ENCODE data around the gene OLFML3.
"Not testable (repeated sequence)": the region's sequence is repeated elsewhere in the genome, so short reads cannot be mapped to it uniquely, and the experiment has no call there.

OLFML3 gene

DNA sequence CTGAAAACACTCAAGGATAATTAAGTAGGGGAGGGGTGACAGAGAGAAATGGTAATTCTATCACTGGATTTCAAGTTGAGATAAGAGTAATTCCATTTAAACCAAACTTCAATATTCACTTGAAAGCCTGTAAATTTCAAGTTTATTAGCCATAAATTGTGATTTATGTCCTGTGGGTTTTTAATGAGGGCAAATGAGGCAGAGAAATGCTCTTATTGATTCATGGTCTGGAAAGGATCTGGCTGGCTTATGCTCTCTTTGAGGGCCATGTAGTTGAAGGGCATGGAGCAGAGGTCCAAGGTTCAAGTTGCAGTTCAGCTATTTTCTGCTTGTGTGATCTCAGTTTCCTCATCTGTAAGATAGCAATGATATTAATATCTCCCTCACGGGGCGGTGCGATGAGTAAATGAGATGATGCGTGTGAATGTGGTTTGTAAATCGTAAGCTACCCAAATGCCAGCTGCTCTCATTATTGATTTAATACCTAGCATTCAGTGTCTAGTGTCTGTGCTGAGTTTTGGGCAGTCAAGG is 12.3 kb downstream of the OLFML3 start:
- no peak for DNase-seq (ENCODE audit: low read depth)

DNA sequence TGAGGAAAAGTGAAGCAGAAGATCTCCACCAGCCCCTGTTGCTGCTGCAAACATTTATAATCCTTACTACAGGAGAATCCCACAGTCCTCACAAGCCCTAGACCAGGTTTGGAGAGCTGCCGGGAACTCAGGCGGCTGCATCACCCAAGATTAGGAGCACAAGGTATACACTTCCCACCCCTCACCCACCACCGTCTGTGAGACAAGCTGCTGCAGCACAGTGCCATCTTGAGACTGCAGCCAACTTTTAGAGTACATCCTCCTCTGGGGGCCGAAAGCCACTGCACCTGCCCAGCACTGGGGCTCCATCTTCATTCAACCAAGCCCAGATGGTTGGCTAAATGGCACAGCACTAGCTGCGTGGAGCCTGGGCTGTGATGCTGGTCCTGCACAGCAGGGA is 13.8 kb downstream of the OLFML3 start:
- no peak for DNase-seq (ENCODE audit: low read depth)

DNA sequence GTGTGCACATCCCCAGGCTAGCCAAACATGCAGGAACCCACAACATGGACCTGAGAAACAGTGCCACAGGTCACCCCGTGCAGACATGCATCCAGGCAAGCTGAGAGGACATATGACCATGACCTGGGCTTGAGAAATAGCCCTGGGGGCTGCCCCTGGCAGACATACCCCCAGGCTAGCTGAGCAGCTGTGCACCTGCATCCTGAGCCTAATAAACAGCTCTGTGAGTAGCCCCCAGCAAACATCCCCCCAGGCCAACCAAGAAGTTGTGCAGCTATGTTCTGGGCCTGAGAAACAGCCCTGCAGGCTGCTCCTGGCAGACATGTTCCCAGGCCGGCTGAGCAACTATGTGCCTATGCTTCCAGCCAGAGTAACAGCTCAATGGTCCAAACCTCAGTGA is 14.5 kb downstream of the OLFML3 start:
- DNase-seq (ENCODE audit: low read depth): no peak

DNA sequence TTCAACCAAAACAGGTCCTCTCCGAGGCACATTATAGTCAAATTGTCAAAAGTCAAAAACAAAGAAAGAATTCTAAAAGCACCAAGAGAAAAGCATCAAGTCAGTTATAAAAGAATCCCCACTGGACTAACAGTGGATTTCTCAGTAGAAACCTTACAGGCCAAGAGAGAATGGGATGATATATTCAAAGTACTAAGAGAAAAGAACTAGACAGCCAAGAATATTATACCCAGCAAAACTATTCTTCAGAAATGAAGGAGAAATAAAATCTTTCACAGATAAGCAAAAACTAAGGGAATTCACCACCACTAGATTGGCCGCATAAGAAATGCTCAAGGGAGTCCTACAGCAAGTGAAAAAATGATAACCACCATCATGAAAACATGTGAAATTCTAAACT is 16.1 kb downstream of the OLFML3 start:
- DNase-seq (ENCODE audit: low read depth): no peak

DNA sequence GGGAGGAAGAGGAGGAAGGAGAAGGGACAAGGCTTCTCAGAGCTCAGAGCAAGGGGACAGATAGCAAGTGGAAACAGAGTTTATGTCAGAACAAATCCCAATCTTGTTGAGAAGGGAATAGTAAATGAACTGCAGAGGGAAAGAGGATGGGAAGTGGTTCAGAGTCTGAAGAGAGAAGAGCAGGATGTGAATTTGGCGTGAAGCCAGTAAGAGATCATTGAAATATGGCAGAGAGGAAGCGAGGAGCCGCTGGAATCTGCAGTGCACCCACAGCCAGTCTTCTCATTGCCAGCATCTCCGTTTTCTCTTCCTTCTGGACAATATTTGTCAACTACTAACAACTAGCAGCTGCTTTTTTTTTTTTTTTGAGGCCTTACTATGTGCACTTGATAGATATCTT is 19.1 kb downstream of the OLFML3 start:
- no peak for DNase-seq (ENCODE audit: low read depth)

DNA sequence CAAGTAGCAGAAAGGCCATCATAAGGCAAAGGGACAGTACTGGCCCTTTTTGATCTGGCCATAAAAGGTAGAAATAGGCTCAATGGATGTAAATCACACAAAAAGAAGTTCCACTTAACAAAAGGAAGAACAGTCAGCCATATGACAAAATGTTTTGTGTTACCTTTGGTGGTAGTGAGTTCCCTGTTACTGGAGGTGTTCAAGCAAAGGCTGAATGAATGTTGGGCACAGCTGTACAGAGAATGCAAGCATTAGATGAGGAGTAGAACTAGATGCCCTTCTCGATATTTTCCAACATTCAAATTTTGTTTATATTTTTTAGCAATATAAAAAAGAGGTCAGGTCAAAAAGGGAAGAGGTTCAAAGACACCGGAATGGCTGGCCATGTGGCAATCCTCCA is 20.0 kb downstream of the OLFML3 start:
- DNase-seq (ENCODE audit: low read depth): no peak

DNA sequence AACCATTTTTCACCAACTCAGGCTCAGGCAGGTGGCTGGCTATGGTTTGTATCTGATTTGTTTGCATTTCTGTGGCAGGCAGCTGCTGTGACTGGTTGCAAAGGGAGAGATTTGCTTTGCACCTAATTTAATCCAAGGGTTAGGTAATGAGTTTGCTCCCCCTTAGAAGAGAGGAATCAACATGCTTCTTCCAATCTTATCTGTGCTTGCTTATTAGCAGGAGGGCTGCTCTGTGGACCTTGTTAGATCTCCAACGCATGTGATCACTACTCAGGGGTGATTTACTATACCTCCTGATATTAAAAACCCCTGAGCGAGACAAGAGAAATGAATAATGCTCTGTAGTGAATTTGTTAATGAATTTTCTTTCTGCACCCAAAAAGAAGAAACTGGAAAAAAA is 20.5 kb downstream of the OLFML3 start:
- DNase-seq (ENCODE audit: low read depth): no peak

DNA sequence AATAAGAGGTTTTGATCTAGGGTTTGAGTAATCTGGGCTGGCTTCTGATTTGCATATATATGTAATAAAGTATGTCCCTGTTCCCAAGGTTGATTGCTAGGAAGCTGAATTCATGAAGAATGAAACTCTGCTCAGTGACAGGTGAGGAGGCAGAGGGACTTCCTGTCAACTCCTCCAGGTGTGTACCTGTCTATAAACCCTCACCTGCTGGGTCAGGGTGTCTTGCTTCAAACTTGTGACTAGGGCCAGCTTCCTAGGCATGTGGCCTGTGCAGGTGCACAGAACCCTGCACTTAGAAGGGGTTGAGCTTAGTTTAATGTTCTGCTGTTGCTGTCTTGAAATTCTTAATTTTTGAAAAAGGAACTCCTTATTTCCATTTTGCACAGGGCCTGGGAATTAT is 21.1 kb downstream of the OLFML3 start:
- DNase-seq (ENCODE audit: low read depth): no peak

DNA sequence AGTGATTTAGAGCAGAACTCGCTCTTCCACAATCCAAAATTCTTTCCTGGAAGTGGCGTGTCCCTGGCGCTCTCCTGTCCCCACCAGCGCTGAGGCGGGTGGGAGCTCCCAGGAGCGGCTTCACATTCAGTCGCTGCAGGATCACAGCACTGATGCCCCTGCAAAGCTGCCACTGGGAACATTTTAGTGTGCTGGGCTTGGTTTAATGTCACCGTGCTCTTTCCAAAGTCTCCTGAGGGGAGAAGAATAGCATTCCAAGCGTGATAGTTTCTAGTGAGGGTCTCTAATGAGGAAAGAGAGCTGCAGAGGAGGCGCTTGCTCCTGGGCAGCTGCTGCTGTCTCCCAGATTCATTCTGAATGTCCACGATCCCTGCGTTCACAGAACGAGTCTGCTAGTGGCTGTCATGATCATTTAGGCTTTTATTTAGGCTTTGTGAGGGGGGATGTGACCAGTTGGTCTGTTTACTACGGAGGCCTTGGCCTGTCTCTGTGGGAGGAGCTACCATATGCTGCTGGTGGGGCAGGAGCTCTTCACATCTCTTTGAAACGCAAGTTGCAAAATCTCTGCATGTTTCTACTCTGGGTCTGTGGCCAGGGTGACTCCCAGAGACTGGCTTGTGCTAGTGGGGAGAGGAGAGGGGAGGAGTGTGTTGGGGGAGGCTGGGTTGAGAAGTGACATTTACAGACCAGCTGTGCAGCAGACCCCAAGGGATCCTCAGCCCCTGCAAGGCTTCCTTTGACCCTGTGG is 23.4 kb downstream of the OLFML3 start:
- no peak for DNase-seq (ENCODE audit: low read depth)

DNA sequence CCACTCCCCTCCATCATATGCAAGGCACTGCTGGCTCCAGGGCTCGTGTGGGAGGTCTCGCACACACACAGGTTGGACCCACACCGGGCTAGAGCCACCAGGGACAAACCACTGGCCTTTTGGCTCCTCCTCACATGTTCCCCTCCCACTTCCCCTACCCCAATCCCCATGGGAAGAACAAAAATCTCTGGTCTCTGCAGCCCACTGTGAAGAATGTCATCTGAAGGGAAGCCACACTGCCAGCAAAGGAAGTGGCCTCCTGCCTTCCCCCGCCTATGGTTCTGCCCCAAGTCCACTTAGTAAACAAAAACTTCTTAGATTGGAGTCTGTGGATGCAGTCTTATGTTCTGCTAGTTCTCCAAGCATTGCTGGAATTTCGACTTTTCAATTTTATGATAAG is 24.2 kb downstream of the OLFML3 start:
- no peak for DNase-seq (ENCODE audit: low read depth)

DNA sequence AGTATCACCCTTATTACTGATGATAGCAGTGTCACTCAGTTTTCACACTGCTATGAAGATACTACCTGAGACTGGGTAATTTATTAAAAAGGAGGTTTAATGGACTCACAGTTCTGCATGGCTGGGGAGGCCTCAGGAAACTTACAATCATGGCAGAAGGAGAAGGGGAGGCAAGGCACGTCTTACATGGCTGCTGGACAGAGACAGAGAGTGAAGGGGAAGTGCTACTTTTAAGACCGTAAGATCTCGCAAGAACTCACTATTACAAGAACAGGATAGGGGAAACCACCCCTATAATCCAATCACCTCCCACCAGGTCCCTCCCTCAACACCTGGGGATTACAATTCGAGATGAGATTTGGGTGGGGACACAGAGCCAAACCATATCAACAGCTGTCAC is 27.6 kb downstream of the OLFML3 start:
- not testable (repeated sequence) for DNase-seq (ENCODE audit: low read depth)

DNA sequence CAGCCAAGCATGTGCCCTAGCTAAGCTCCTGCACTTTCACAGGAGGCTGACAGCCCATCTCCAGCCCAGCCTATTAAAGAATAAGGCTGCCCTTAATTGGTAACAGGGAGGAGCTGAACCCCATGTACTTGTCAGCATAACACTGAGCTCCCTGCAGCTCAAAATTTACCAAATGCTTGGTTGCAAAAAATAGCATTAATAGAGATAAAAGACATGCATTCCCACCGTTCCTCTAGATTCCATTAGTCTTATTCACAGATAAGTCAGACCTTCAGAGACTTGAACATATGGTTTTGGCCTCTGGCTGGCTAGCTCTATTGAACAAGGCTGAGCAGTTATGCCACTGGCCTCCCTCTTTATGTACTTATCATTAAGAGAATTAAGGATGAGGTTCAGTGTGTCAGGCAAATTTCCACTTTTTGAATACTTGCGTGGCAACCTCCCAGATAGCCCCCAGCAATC is 29.2 kb downstream of the OLFML3 start:
- no peak for DNase-seq (ENCODE audit: low read depth)

DNA sequence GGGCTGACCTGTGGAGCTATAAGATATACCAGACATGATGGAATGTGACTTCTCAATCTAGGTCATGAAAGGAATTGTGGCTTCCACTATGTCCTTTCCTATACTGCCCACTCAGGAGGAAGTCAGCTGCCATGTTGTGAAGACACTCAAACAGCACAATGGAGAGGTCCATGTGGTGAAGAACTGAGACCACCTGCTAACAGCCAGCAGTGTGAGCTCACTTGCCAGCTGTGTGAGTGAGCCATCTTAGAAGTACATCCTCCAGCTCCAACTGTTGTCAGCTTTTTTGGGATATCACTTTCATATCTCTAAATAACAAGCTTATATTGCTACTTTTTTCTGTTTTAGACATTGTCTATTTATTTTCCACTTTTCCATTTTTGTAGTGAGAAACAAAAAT is 29.7 kb downstream of the OLFML3 start:
- DNase-seq (ENCODE audit: low read depth): no peak

DNA sequence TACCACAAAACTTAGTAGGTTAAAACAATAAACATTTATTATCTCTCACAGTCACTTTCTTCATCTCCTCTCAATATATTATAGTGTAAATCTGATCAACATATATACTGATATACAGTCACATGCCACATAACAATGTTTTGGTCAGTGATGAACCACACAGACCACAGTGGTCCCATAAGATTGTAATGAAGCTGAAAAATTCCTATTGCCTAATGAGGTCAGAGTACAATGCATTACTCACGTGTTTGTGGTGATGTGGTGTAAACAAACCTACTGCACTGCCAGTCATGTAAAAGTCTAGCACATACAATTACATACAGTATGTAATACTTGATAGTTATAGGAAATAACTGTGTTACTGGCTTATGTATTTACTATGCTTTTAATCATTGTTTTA is 30.1 kb downstream of the OLFML3 start:
- DNase-seq (ENCODE audit: low read depth): no peak

DNA sequence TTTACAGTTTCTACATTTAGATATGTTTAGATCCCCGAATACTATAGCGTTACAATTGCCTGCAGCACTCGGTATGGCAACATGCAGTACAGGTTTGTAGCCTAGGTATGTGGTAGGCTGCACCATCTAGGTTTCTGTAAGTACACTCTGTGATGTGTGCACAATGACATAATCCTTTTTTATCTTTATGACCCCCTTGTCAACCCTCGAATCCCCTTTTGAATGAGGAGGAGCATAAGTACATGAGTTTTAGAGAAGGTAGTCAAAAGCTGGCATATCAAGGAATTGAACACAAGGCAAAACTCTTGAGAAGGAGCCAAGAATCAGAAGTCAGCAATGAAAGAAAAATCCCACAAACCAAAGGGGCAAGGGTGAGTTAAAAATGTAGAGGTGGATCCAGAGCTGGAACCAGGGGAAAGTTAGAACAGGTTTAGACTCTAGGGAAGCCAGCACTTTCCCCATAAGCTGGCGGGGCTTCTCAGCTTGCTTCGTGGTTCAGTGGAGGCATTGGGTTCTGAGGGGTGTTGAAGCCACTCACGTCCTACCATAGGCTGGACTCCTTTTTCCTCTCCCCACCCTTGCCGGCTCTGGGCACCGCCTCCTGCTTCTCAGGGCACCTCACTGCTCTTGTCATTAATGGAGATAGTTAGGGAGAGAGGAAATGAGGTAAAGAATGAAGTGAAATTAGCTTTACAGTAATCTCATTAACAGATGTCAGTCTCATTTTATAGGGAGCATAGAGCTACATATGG is 31.3 kb downstream of the OLFML3 start:
- no peak for DNase-seq (ENCODE audit: low read depth)

DNA sequence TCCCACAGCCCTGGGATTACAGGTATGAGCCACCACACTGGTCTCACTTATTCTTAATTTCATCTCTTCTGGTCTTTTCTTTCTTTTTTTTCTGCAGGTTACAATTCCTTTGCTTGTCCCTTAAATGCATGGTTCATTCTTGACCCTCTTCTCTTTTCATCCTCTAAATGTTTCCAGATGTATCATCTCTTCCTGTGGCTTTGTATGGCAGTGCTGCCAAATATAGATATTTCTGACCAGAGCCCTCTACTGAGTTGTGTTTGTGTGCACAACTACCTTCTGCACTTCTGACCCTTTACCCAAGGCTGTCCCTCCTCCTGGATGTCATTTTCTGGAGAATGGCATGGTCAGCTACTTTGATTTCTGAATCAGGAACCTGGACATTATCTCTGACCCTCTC is 32.5 kb downstream of the OLFML3 start:
- DNase-seq (ENCODE audit: low read depth): no peak

DNA sequence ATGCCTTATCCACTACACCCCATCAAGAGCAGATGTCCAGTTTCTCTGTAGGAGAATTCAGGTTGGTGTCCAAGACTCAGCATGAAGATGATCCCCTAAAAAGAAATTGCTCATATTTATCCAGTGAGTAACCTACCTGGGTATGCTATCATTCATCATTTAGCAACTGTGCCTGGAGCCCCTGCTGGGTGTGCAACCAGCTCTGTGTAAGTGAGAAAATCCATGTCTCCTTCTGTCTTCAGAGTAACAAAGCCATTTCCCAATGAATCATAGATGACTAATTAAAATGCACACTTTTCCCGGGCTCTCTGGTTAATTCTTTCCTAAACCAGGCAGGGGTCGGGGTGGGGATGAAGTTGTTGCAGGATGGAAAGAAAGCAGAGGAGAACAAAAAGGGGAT is 35.8 kb downstream of the OLFML3 start:
- no peak for DNase-seq (ENCODE audit: low read depth)

DNA sequence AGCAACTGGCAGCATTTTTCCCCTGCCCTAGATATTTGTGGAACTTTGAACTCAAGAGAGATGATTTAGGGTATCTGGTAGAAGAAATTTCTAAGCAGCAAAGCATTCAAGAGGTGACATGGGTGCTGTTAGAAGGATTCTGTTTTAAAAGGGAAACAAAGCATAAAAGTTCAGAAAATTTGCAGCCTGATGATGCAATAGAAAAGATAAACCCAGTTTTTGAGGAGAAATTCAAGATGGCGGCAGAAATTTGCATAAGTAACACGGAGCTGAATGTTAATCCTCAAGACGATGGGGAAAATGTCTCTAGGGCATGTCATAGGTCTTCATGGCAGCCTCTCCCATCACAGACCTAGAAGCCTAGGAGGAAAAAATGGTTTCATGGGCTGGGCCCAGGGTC is 40.5 kb downstream of the OLFML3 start:
- not testable (repeated sequence) for DNase-seq (ENCODE audit: low read depth)

DNA sequence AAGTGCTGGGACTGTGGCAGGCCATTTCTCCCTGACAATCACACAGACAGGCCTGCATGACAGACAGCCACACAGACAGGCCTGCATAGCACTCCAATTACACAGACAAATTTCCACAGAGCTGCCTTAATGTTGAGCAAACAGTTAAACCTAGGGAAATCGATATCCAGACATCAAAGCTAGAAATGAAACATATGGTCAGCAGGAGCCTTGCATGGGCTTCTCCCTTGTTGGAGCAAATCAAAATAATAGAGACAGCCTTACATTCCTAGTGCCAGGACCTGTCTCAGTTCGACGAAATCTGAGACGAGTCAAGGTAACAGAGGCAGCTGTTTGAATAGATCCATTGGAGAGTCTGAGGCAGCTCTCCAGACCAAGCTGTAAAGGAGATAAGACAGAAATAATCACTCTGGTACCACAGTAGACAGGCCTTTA is 42.4 kb downstream of the OLFML3 start:
- no peak for DNase-seq (ENCODE audit: low read depth)

DNA sequence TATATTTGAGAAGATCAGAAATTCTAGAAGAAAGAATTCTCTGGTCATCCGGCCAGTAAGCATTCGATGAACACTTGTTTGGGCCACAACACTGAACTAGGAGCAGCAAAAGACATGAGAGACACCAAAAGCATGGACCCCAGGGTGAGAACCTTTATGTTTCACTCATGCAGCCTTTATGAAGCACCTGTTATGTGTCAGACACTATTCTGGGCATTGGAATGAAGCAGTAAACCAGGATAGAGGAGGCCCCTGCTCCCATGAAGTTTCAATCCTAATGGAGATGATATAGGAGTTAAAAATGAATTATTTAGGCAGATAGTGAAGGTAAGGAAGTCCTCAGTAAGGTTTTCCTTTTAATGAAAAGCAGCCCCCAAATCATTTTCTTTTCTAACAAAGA is 43.6 kb downstream of the OLFML3 start:
- no peak for DNase-seq (ENCODE audit: low read depth)

DNA sequence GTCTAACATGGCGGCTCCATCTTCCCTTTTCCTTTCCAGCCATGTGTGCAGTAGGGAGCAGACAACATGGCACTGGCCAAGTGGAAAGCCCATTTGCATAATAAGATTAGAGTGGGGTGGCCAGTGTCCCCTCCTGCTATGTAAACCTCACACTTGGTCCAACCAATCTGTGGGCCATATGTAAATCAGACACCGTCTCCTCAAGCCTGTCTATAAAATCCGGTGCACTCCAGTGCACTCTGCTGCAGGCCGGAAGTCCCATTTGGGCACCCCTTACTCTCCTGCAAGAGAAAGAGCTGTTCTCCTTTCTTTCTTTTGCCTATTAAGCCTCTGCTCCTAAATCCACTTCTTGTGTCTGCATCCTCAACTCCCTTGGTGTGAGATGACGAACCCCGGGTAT is 44.1 kb downstream of the OLFML3 start:
- no peak for DNase-seq (ENCODE audit: low read depth)

DNA sequence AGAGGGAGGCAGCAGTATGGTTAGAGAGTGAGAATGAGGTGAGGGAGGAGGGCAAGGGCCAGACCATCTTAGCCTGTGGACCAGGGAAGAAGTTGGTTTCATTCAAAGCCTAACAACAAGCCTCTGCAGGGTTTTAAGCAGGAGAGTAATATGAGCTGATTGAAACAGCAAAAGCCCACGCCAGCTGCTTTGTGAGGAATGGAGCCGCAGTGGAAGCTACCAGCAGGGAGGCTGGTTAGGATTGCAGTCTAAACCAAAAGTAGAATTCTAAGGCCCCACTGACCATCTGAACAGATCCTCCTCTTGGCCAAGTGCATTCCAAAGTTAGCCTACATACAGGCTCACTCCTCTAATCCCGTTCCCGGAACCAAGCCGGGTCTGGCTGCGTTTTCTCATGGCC is 44.8 kb downstream of the OLFML3 start:
- DNase-seq (ENCODE audit: low read depth): no peak

DNA sequence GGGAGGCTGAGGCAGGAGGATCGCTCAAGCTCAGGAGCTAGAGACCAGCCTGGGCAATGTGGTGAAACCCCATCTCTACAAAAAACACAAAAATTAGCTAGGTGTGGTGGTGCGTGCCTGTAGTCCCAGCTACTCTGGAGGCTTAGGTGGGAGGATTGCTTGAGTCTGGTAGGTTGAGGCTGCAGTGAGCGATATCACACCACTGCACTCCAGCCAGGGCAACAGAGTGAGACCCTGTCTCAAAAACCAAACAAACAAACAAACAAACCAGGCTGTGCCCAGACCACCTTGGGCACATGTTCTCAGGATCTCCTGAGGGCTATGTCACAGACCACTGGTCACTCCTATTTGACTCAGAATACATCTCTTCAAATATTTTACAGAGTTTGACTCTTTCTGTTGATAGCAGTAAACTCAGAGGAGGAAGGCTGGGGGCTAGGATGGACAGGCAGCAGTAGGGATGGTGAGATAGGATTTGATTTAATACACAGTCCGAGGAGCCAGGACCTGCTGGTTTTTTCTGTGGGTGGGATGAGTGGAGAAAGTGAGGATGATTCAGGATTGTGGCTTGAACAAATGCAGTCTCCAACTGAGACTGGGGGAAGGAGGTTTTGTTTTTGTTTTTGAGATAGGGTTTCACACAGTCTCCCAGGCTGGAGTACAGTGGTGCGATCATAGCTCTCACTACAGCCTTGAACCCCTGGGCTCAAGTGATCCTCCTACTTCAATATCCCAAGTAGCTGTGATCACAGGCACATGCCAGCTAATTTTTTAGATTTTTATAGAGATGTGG is 46.5 kb downstream of the OLFML3 start:
- DNase-seq (ENCODE audit: low read depth): no peak
